H1 (cell line): ENCODE data around the gene STAT2. TPM values are rescaled to one million over a fixed set of nuclear protein-coding genes. Genes with fewer than 3 reads are reported as not detected.
A peak's percentile ranks its signal among the peaks of the same experiment; 100 is the strongest.

Experiments used
- CTCF ChIA-PET: fragments of 300-600 bp; sonication (Branson Sonifier 250); formaldehyde crosslinking; loops from one replicate; lab custom pipeline; 2021; ENCODE audit not compliant: partially characterized antibody; lab: Charles Lee
- POLR2A ChIA-PET: fragments of 300-600 bp; sonication (Branson Sonifier 250); formaldehyde crosslinking; loops from one replicate; lab custom pipeline; 2021; ENCODE audit warnings: inconsistent platforms; ENCODE audit not compliant: partially characterized antibody; lab: Charles Lee
- DNase-seq, 2 experiments: peaks; one replicate each; pipeline versions ENCODE4 v3.0.0 to v3.0.0-alpha.2; 2010 to 2022; ENCODE audit warnings: low spot score in 2 of 2, low read depth in 1 of 2, mixed read lengths in 1 of 2
- FAIRE-seq: peaks from 2 replicates; lab custom pipeline; 2011; peaks lifted over from hg19 to GRCh38; lab: Jason Lieb, UNC
- H2AFZ ChIP-seq: 2 replicates; pipeline ENCODE4 v1.8.1; 2012; ENCODE audit warnings: low read length, inconsistent platforms
- H2AK5ac ChIP-seq: 2 replicates; pipeline ENCODE4 v1.6.1; 2013; ENCODE audit warnings: low read depth, low read length
- H2BK120ac ChIP-seq: replicated peaks from 2 replicates; pipeline ENCODE3; 2013; ENCODE audit warnings: low read depth, low read length, inconsistent platforms
- H2BK12ac ChIP-seq: 2 replicates; pipeline ENCODE4 v1.6.1; 2013; ENCODE audit warnings: low read depth, low read length
- H2BK15ac ChIP-seq: 2 replicates; pipeline ENCODE4 v1.6.1; 2013; ENCODE audit warnings: low read length
- H2BK20ac ChIP-seq: 2 replicates; pipeline ENCODE4 v1.6.1; 2013; ENCODE audit warnings: low read length
- H2BK5ac ChIP-seq: 2 replicates; pipeline ENCODE4 v1.6.1; 2013; ENCODE audit warnings: low read depth, low read length
- H3K14ac ChIP-seq: 2 replicates; pipeline ENCODE4 v1.6.1; 2013; ENCODE audit warnings: inconsistent platforms; ENCODE audit not compliant: insufficient read length
- H3K18ac ChIP-seq: 2 replicates; pipeline ENCODE4 v1.6.1; 2013; ENCODE audit warnings: low read length; ENCODE audit errors: extremely low read depth
- H3K23ac ChIP-seq: 2 replicates; pipeline ENCODE4 v1.6.1; 2013; ENCODE audit warnings: inconsistent platforms; ENCODE audit not compliant: insufficient read length
- H3K23me2 ChIP-seq: 2 replicates; pipeline ENCODE4 v1.6.1; 2013; ENCODE audit warnings: low read depth, low read length
- H3K27ac ChIP-seq: 2 replicates; pipeline ENCODE4 v1.6.1; 2011; ENCODE audit warnings: low read depth, low read length, inconsistent platforms
- H3K27me3 ChIP-seq, 4 experiments: replicated peaks in 1 of 4; 1 replicate in 1 of 4; 2 replicates in 3 of 4; pipeline versions ENCODE4 v1.6.1 to v1.8.1; 2011 to 2013; ENCODE audit warnings: low read length in 3 of 4, mild to moderate bottlenecking in 3 of 4, inconsistent platforms in 2 of 4, mixed read lengths in 2 of 4, moderate library complexity in 1 of 4; ENCODE audit not compliant: control insufficient read depth in 3 of 4, insufficient read depth in 3 of 4; ENCODE audit errors: extremely low read depth in 1 of 4
- H3K36me3 ChIP-seq, 4 experiments: 2 replicates each; pipeline versions ENCODE4 v1.6.1 to v1.8.1; 2011 to 2013; ENCODE audit warnings: mild to moderate bottlenecking in 4 of 4, low read length in 3 of 4, moderate library complexity in 2 of 4, control low read depth in 1 of 4, inconsistent platforms in 1 of 4; ENCODE audit not compliant: insufficient read depth in 4 of 4, control insufficient read depth in 2 of 4
- H3K4ac ChIP-seq: replicated peaks from 2 replicates; pipeline ENCODE3; 2013; ENCODE audit warnings: low read length, low read depth, mixed read lengths, inconsistent platforms; ENCODE audit not compliant: insufficient read length
- H3K4me1 ChIP-seq, 4 experiments: replicated peaks in 1 of 4; 1 replicate in 1 of 4; 2 replicates in 3 of 4; pipeline versions ENCODE4 v1.6.1 to v1.8.1; 2011 to 2013; ENCODE audit warnings: low read length in 3 of 4, inconsistent platforms in 2 of 4, mixed read lengths in 1 of 4; ENCODE audit not compliant: insufficient read depth in 4 of 4, control insufficient read depth in 3 of 4
- H3K4me2 ChIP-seq, 2 experiments: 2 replicates each; pipeline versions ENCODE4 v1.6.1 to v1.8.1; 2011 to 2013; ENCODE audit warnings: low read depth in 2 of 2, low read length in 2 of 2, control low read depth in 1 of 2, inconsistent platforms in 1 of 2, mild to moderate bottlenecking in 1 of 2; ENCODE audit not compliant: insufficient read depth in 1 of 2
- H3K4me3 ChIP-seq, 4 experiments: fragments of 200-600, 300-600 bp in 1 of 4; sonication (generic), shearing (Covaris generic), sonication (Bioruptor Twin) in 1 of 4; 2 replicates each; pipeline versions ENCODE4 v1.5.1 to v1.8.1; 2011 to 2016; ENCODE audit warnings: low read length in 4 of 4, low read depth in 3 of 4, control low read depth in 2 of 4, inconsistent platforms in 2 of 4, mild to moderate bottlenecking in 2 of 4, mixed read lengths in 1 of 4, moderate library complexity in 1 of 4; ENCODE audit not compliant: insufficient read depth in 2 of 4; ENCODE audit errors: extremely low read depth in 1 of 4
- H3K56ac ChIP-seq: replicated peaks from 2 replicates; pipeline ENCODE3; 2013; ENCODE audit warnings: low read depth, mild to moderate bottlenecking, mixed read lengths, low read length, inconsistent platforms; ENCODE audit not compliant: insufficient read length
- H3K79me1 ChIP-seq: 2 replicates; pipeline ENCODE4 v1.6.1; 2013; ENCODE audit warnings: low read depth, low read length, control low read depth
- H3K79me2 ChIP-seq, 2 experiments: 2 replicates each; pipeline versions ENCODE4 v1.6.1 to v1.8.1; 2012 to 2013; ENCODE audit warnings: low read length in 2 of 2, mild to moderate bottlenecking in 2 of 2, inconsistent platforms in 1 of 2; ENCODE audit not compliant: insufficient read depth in 2 of 2, control insufficient read depth in 1 of 2
- H3K9ac ChIP-seq, 4 experiments: replicated peaks in 1 of 4; 1 replicate in 1 of 4; 2 replicates in 3 of 4; pipeline versions ENCODE4 v1.6.1 to v1.8.1; 2011 to 2013; ENCODE audit warnings: low read depth in 3 of 4, low read length in 3 of 4, control low read depth in 2 of 4, mild to moderate bottlenecking in 2 of 4, moderate library complexity in 2 of 4, inconsistent platforms in 1 of 4; ENCODE audit errors: extremely low read depth in 1 of 4
- H3K9me3 ChIP-seq, 2 experiments: 2 replicates each; pipeline versions ENCODE4 v1.6.1 to v1.8.1; 2012 to 2013; ENCODE audit warnings: mild to moderate bottlenecking in 2 of 2, moderate library complexity in 2 of 2, control low read depth in 1 of 2, inconsistent platforms in 1 of 2, low read depth in 1 of 2, low read length in 1 of 2, mixed read lengths in 1 of 2; ENCODE audit not compliant: insufficient read depth in 2 of 2
- H4K20me1 ChIP-seq, 2 experiments: replicated peaks in 1 of 2; 2 replicates each; pipeline versions ENCODE3 to v1.8.1; 2011 to 2013; ENCODE audit warnings: inconsistent platforms in 2 of 2, low read length in 2 of 2, mild to moderate bottlenecking in 1 of 2; ENCODE audit not compliant: insufficient read depth in 2 of 2, control insufficient read depth in 1 of 2
- H4K5ac ChIP-seq: 2 replicates; pipeline ENCODE4 v1.6.1; 2013; ENCODE audit warnings: low read length, low read depth, mixed read lengths, inconsistent platforms; ENCODE audit not compliant: insufficient read length
- H4K8ac ChIP-seq: 2 replicates; pipeline ENCODE4 v1.8.0; 2013; ENCODE audit warnings: mild to moderate bottlenecking, moderate library complexity, low read length, inconsistent platforms; ENCODE audit not compliant: insufficient read depth; ENCODE audit errors: extremely low read depth
- H4K91ac ChIP-seq: replicated peaks from 2 replicates; pipeline ENCODE3; 2013; ENCODE audit warnings: low read length, mixed read lengths, inconsistent platforms; ENCODE audit not compliant: insufficient read length
- BACH1 ChIP-seq: IDR thresholded peaks from 2 replicates; pipeline ENCODE4 v1.6.1; 2012; ENCODE audit warnings: low read length, improper control_type of control experiment
- CTBP2 ChIP-seq: IDR thresholded peaks from 2 replicates; pipeline ENCODE4 v1.7.0; 2011; ENCODE audit warnings: borderline replicate concordance, mild to moderate bottlenecking, moderate library complexity, mixed read lengths, low read length; ENCODE audit not compliant: insufficient read depth, insufficient read length
- CTCF ChIP-seq, 3 experiments: IDR thresholded peaks; 1 replicate in 2 of 3; 2 replicates in 1 of 3; pipeline versions ENCODE4 v1.5.1 to v1.6.1; 2011; ENCODE audit warnings: low read length in 3 of 3, mild to moderate bottlenecking in 3 of 3, inconsistent platforms in 2 of 3, low read depth in 1 of 3, moderate library complexity in 1 of 3; ENCODE audit not compliant: insufficient read depth in 1 of 3; ENCODE audit errors: control extremely low read depth in 1 of 3
- MAFK ChIP-seq: IDR thresholded peaks from 2 replicates; pipeline ENCODE4 v1.6.1; 2012; ENCODE audit warnings: low read depth, mild to moderate bottlenecking, improper control_type of control experiment, low read length
- RAD21 ChIP-seq, 2 experiments: IDR thresholded peaks in 1 of 2; conservative IDR thresholded peaks in 1 of 2; 2 replicates each; pipeline ENCODE4 v1.6.1; 2011; ENCODE audit warnings: low read depth in 2 of 2, low read length in 2 of 2, improper control_type of control experiment in 1 of 2, inconsistent platforms in 1 of 2, mild to moderate bottlenecking in 1 of 2, moderate library complexity in 1 of 2
- WGBS, 2 experiments: shearing (Covaris generic) in 1 of 2; methylation state at CpG; one replicate each; pipeline versions ENCODE4 v1.1.6 to v1.1.7; 2013 to 2015; ENCODE audit warnings: low lambda C conversion rate in 2 of 2, mixed read lengths in 2 of 2, inconsistent platforms in 1 of 2, low coverage in 1 of 2, missing lambda C conversion rate in 1 of 2; ENCODE audit not compliant: insufficient replicate concordance in 2 of 2, insufficient coverage in 1 of 2, insufficient read length in 1 of 2; ENCODE audit errors: extremely low coverage in 1 of 2, missing lambda C conversion rate in 1 of 2; 5-methylcytosine and 5-hydroxymethylcytosine counted together
- polyA plus RNA-seq, 7 experiments: library from polyadenylated mRNA; depleted of rRNA in 3 of 7; stranded (reverse) in 5 of 7; unstranded in 2 of 7; fragments of >200 nt in 5 of 7; fragments of 200-250 nt in 2 of 7; gene quantifications; 1 replicate in 5 of 7; 2 replicates in 1 of 7; 4 replicates in 1 of 7; pipeline versions ENCODE4 v1.2.1 to v1.2.3, GENCODE V29; 2011 to 2013; ENCODE audit warnings: missing spikeins in 2 of 7, mixed read lengths in 2 of 7
- total RNA-seq: library from RNA; stranded (reverse); fragmentation: NEBNext Ultra II Directional; extraction: Animal tissue kit (Norgen Biotek cat#: 25700); gene quantifications from 2 replicates; pipeline ENCODE4 v1.2.1, GENCODE V29; 2021

STAT2 gene
- total and polyA plus RNA-seq, 2 of the 8 experiments (the other 6 are each of a cell fraction or from before 2014, with no cell fraction given), result 37.1 to 44.7 TPM

GRCh38 chr12:56377310-56377988 is 17.5 kb upstream of the STAT2 start:
- Histone ChIP-seq H3K79me2 (no peaks in the 10 kb centered on the region), H4K20me1 (no peaks in the 10 kb centered on the region), H3K56ac (no peak overlapping the region), H3K9ac (no peak overlapping the region), H2BK120ac (no peak overlapping the region), H4K5ac (no peak overlapping the region), H2BK15ac (no peak overlapping the region), H3K14ac (no peak overlapping the region), H2BK20ac (no peak overlapping the region), H3K23me2 (no peaks in the 10 kb centered on the region), H3K79me1 (no peaks in the 10 kb centered on the region), H2AFZ (peak overlapping the region; percentile 89), H3K4me2 (no peak overlapping the region), H3K4me1 (peaks cover 0 to 5% (median 0%) of the 10 kb centered on the region in 4 experiments; a peak in 3 of 7 replicates), H3K27ac (no peak overlapping the region), H3K4me3 (no peak overlapping the region), H2BK12ac (peak overlapping the region; percentile 45; the same call in 1 of the 2 replicates), H2AK5ac (no peak overlapping the region), H3K27me3 (no peaks in the 10 kb centered on the region), H4K8ac (no peak overlapping the region), H3K23ac (no peak overlapping the region), H3K18ac (no peak overlapping the region), H2BK5ac (no peak overlapping the region)
- CTCF ChIA-PET, result interaction anchor here (0.6 to 3.3 kb wide), 16 partner anchors 8 to 376 kb away, joined by 3 to 25 read pairs (median 3); partner anchors contain the start of gene STAT2
- FAIRE-seq (no peak), DNase-seq (no peak)
- POLR2A ChIA-PET, result interaction anchor here (0.6 to 2.0 kb wide), 6 partner anchors 16 to 103 kb away, joined by 3 to 6 read pairs (median 4); partner anchors contain the start of gene IL23A
- TF ChIP-seq CTBP2 (no peak), BACH1 (peak; percentile 97), MAFK (peak; percentile 92), CTCF (IDR thresholded peaks at IDR 0.05; ENCODE audit: control extremely low read depth in 1 of 3, insufficient read depth in 1 of 3, low read depth in 1 of 3, low read length in 3 of 3) (peak in 2 of 3 experiments; percentile 43 to 47; a peak in 3 of 4 replicates), RAD21 (IDR thresholded peaks at IDR 0.05 in 1 of 2, conservative IDR thresholded peaks at IDR 0.05 in 1 of 2; ENCODE audit: low read depth in 2 of 2, low read length in 2 of 2) (peak; percentile 67 to 73)
- TF ChIP-seq, all 59 proteins: peak for 4
- WGBS, 2 experiments, result 84% methylated on average over 4 of the region's 4 CpGs; no CpG with 5 or more reads in 1 of the 2 experiments
- no peaks in the 10 kb centered on the region for H3K36me3 ChIP-seq
- H3K9me3 ChIP-seq, result no peaks in the 10 kb centered on the region
- H3K4ac ChIP-seq, result no peak overlapping the region
- H4K91ac ChIP-seq, result no peak overlapping the region
